HepG2 (cell line): ENCODE measurements around the gene SEPTIN3. TPM values are rescaled to one million over a fixed set of nuclear protein-coding genes. Genes with fewer than 3 reads are reported as not detected.

Source experiments
- ATRX ChIP-seq: sonication (generic); formaldehyde crosslinking; IDR thresholded peaks from 2 replicates; pipeline ENCODE4 v1.4.0; 2020; ENCODE audit warnings: missing genetic modification reagents, borderline replicate concordance
- DR1 ChIP-seq: sonication (generic); formaldehyde crosslinking; IDR thresholded peaks from 2 replicates; pipeline ENCODE4 v1.8.0; 2021; ENCODE audit warnings: mild to moderate bottlenecking, missing genetic modification reagents, inconsistent platforms
- FOXM1 ChIP-seq: sonication (generic); formaldehyde crosslinking; IDR thresholded peaks from 2 replicates; pipeline ENCODE4 v1.5.0; 2020; ENCODE audit warnings: missing genetic modification reagents
- HNRNPK ChIP-seq: fragments of 200-400 bp; formaldehyde crosslinking; IDR thresholded peaks from 2 replicates; pipeline ENCODE4 v1.6.1; 2018; ENCODE audit warnings: low read length, low read depth, moderate library complexity, mild to moderate bottlenecking; ENCODE audit not compliant: poor library complexity, severe bottlenecking
- JUND ChIP-seq: sonication (generic); formaldehyde crosslinking; IDR thresholded peaks from 2 replicates; pipeline ENCODE4 v1.8.0; 2022; ENCODE audit warnings: mild to moderate bottlenecking, missing genetic modification reagents
- MIER3 ChIP-seq: IDR thresholded peaks from 2 replicates; pipeline ENCODE4 v1.6.1; 2016; ENCODE audit warnings: missing compliant biosample characterization, borderline replicate concordance
- NKX3-1 ChIP-seq: sonication (generic); formaldehyde crosslinking; IDR thresholded peaks from 2 replicates; pipeline ENCODE4 v1.5.0; 2020; ENCODE audit warnings: missing genetic modification reagents
- ONECUT2 ChIP-seq: sonication (generic); formaldehyde crosslinking; IDR thresholded peaks from 2 replicates; pipeline ENCODE4 v1.4.0; 2020; ENCODE audit warnings: missing genetic modification reagents
- PITX1 ChIP-seq: sonication (generic); formaldehyde crosslinking; IDR thresholded peaks from 2 replicates; pipeline ENCODE4 v1.5.1; 2020; ENCODE audit warnings: mild to moderate bottlenecking, missing genetic modification reagents
- SALL1 ChIP-seq: sonication (generic); formaldehyde crosslinking; IDR thresholded peaks from 2 replicates; pipeline ENCODE4 v1.8.0; 2022; ENCODE audit warnings: mild to moderate bottlenecking, missing genetic modification reagents
- ZBTB37 ChIP-seq: sonication (generic); formaldehyde crosslinking; IDR thresholded peaks from 2 replicates; pipeline ENCODE4 v1.4.0; 2020; ENCODE audit warnings: mild to moderate bottlenecking, missing genetic modification reagents
- ZIK1 ChIP-seq: sonication (generic); formaldehyde crosslinking; IDR thresholded peaks from 2 replicates; pipeline ENCODE4 v1.5.0; 2020; ENCODE audit warnings: mild to moderate bottlenecking, low read depth, missing genetic modification reagents, borderline replicate concordance
- ZNF121 ChIP-seq: sonication (generic); formaldehyde crosslinking; IDR thresholded peaks from 2 replicates; pipeline ENCODE4 v1.5.0; 2020; ENCODE audit warnings: mild to moderate bottlenecking, missing genetic modification reagents
- ZNF205 ChIP-seq: IDR thresholded peaks from 2 replicates; pipeline ENCODE4 v1.6.1; 2018; ENCODE audit warnings: missing biosample characterization, missing genetic modification reagents
- ZNF263 ChIP-seq: sonication (generic); formaldehyde crosslinking; IDR thresholded peaks from 2 replicates; pipeline ENCODE4 v1.4.0; 2020; ENCODE audit warnings: missing genetic modification reagents
- ZNF317 ChIP-seq: sonication (generic); formaldehyde crosslinking; IDR thresholded peaks from 2 replicates; pipeline ENCODE4 v1.5.0; 2020; ENCODE audit warnings: mild to moderate bottlenecking, missing genetic modification reagents
- ZNF343 ChIP-seq: sonication (generic); formaldehyde crosslinking; IDR thresholded peaks from 2 replicates; pipeline ENCODE4 v1.4.0; 2020; ENCODE audit warnings: mild to moderate bottlenecking, missing genetic modification reagents
- ZNF383 ChIP-seq: sonication (generic); formaldehyde crosslinking; IDR thresholded peaks from 2 replicates; pipeline ENCODE4 v1.4.0; 2020; ENCODE audit warnings: missing genetic modification reagents, mild to moderate bottlenecking, borderline replicate concordance
- ZNF460 ChIP-seq: sonication (generic); formaldehyde crosslinking; IDR thresholded peaks from 2 replicates; pipeline ENCODE4 v1.5.1; 2020; ENCODE audit warnings: missing genetic modification reagents, mild to moderate bottlenecking, borderline replicate concordance
- ZNF557 ChIP-seq: sonication (generic); formaldehyde crosslinking; IDR thresholded peaks from 2 replicates; pipeline ENCODE4 v1.4.0; 2020; ENCODE audit warnings: missing genetic modification reagents
- ZNF563 ChIP-seq: sonication (generic); formaldehyde crosslinking; IDR thresholded peaks from 2 replicates; pipeline ENCODE4 v1.8.0; 2022; ENCODE audit warnings: mild to moderate bottlenecking, moderate library complexity, missing genetic modification reagents
- ZNF7 ChIP-seq: IDR thresholded peaks from 2 replicates; pipeline ENCODE4 v1.6.1; 2016; ENCODE audit warnings: missing biosample characterization, missing genetic modification reagents
- ZNF83 ChIP-seq: sonication (generic); formaldehyde crosslinking; IDR thresholded peaks from 2 replicates; pipeline ENCODE4 v1.4.0; 2020; ENCODE audit warnings: missing genetic modification reagents, mild to moderate bottlenecking, borderline replicate concordance
- polyA plus RNA-seq, 8 experiments: library from polyadenylated mRNA; depleted of rRNA in 3 of 8; stranded (reverse) in 7 of 8; unstranded in 1 of 8; fragments of >200 nt; fragmentation: Illumina TruSeq in 4 of 8; extraction: Trizol in 4 of 8; gene quantifications; 2 replicates each; pipeline versions ENCODE4 v1.2.1 to v1.2.3, GENCODE V29; 2011 to 2016; ENCODE audit warnings: low read depth in 4 of 8, missing spikeins in 1 of 8, mixed read lengths in 1 of 8; ENCODE audit not compliant: insufficient read depth in 1 of 8
- total RNA-seq, 5 experiments: library from RNA; depleted of rRNA; stranded (reverse); fragments of >200 nt; fragmentation: Illumina TruSeq; extraction: Trizol; gene quantifications; 2 replicates each; pipeline ENCODE4 v1.2.3, GENCODE V29; 2016; ENCODE audit warnings: low read depth in 1 of 5
- TF ChIP-seq, protein P1 (sequence below): sonication (generic); formaldehyde crosslinking; IDR thresholded peaks from 2 replicates; pipeline ENCODE4 v1.5.0; 2020; ENCODE audit warnings: missing genetic modification reagents
- TF ChIP-seq, protein P2 (sequence below): fragments of 450-650 bp; IDR thresholded peaks from 2 replicates; pipeline ENCODE4 v1.6.1; 2017

The SEPTIN3 gene
- total and polyA plus RNA-seq, 2 of the 13 experiments (the other 11 are each of a cell fraction or from before 2014, with no cell fraction given), result 0.04 TPM; not detected in 1

GRCh38 chr22:41946629-41947423 lies 22.4 kb upstream of the SEPTIN3 start, which contains the start of gene CENPM (continued):
- TF ChIP-seq, protein P1, sequence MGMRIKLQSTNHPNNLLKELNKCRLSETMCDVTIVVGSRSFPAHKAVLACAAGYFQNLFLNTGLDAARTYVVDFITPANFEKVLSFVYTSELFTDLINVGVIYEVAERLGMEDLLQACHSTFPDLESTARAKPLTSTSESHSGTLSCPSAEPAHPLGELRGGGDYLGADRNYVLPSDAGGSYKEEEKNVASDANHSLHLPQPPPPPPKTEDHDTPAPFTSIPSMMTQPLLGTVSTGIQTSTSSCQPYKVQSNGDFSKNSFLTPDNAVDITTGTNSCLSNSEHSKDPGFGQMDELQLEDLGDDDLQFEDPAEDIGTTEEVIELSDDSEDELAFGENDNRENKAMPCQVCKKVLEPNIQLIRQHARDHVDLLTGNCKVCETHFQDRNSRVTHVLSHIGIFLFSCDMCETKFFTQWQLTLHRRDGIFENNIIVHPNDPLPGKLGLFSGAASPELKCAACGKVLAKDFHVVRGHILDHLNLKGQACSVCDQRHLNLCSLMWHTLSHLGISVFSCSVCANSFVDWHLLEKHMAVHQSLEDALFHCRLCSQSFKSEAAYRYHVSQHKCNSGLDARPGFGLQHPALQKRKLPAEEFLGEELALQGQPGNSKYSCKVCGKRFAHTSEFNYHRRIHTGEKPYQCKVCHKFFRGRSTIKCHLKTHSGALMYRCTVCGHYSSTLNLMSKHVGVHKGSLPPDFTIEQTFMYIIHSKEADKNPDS (CRISPR knock-in tag), result peak; percentile 70; the same call in 1 of the 2 replicates
- TF ChIP-seq ZNF121 (CRISPR knock-in tag) (peak; percentile 45; the same call in 1 of the 2 replicates), ZNF205 (no peak), ZNF460 (no peak), ZIK1 (CRISPR knock-in tag) (peak; percentile 46; the same call in 1 of the 2 replicates), DR1 (CRISPR knock-in tag) (peak; percentile 84), ZNF317 (peak; percentile 85), FOXM1 (no peak), ZNF563 (CRISPR knock-in tag) (peak; percentile 61; the same call in 1 of the 2 replicates), HNRNPK (no peak), PITX1 (CRISPR knock-in tag) (peak; percentile 58; the same call in 1 of the 2 replicates), ZBTB37 (peak; percentile 75; the same call in 1 of the 2 replicates), ZNF383 (peak; percentile 88; the same call in 1 of the 2 replicates), NKX3-1 (CRISPR knock-in tag) (peak; percentile 83), JUND (no peak), ZNF7 (CRISPR knock-in tag) (no peak), MIER3 (no peak), ATRX (CRISPR knock-in tag) (no peak), SALL1 (CRISPR knock-in tag) (peak; percentile 63), ZNF263 (peak; percentile 63), ZNF557 (CRISPR knock-in tag) (0 out of 2 replicates have a peak, but pooled peaks have one; percentile 31), ZNF83 (CRISPR knock-in tag) (peak; percentile 75; the same call in 1 of the 2 replicates), ZNF343 (CRISPR knock-in tag) (peak; percentile 96), ONECUT2 (0 out of 2 replicates have a peak, but pooled peaks have one; percentile 15)
- TF ChIP-seq, protein P2, sequence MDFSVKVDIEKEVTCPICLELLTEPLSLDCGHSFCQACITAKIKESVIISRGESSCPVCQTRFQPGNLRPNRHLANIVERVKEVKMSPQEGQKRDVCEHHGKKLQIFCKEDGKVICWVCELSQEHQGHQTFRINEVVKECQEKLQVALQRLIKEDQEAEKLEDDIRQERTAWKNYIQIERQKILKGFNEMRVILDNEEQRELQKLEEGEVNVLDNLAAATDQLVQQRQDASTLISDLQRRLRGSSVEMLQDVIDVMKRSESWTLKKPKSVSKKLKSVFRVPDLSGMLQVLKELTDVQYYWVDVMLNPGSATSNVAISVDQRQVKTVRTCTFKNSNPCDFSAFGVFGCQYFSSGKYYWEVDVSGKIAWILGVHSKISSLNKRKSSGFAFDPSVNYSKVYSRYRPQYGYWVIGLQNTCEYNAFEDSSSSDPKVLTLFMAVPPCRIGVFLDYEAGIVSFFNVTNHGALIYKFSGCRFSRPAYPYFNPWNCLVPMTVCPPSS, result no peak
